ENCODE data around the gene CRAMP1. TPM values are rescaled to one million over a fixed set of nuclear protein-coding genes. Genes with fewer than 3 reads are reported as not detected.
"Not testable (repeated sequence)": the region's sequence is repeated elsewhere in the genome, so short reads cannot be mapped to it uniquely, and the experiment has no call there.

The CRAMP1 gene
- total and polyA plus RNA-seq, 12 donors: 3.2 to 13.8 (median 10.5) TPM

DNA sequence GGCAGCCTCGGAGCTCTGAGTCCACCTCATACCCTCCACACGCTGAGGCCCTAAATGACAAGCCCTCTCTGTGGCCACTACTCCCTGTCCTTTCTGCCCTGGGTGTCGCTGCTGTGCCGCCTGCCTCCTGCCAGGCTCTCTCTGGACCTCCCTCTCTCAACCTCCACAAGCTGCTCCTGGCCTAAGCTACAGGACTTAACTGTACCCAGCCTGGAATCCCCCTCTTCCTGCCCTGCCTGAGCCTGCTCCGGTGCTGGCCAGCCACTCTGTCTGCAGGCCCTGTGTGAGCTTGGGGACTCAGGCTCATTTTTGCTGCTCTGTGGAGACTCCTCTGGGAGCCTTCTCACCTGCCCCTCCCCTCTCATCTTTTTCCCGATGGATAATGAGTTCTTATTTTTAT, 21.8 kb upstream of the CRAMP1 start:
- intact Hi-C loops (cut with DNase I): no loop called here
- Histone ChIP-seq H3K27me3 (no peaks in the 10 kb centered on the region), H3K4me1 (no peaks in the 10 kb centered on the region), H3K9me3 (no peaks in the 10 kb centered on the region), H3K27ac (no peak overlapping the region), H3K4me3 (no peak overlapping the region), H3K36me3 (peaks cover 0 to 68% (median 3%) of the 10 kb centered on the region in 9 donors)
- ATAC-seq (no peak), DNase-seq (no peak)
- 92 to 96% methylated on average over 6 of the region's 6 CpGs for WGBS, 2 donors
- TF ChIP-seq CTCF (IDR thresholded peaks at IDR 0.05): no peak

DNA sequence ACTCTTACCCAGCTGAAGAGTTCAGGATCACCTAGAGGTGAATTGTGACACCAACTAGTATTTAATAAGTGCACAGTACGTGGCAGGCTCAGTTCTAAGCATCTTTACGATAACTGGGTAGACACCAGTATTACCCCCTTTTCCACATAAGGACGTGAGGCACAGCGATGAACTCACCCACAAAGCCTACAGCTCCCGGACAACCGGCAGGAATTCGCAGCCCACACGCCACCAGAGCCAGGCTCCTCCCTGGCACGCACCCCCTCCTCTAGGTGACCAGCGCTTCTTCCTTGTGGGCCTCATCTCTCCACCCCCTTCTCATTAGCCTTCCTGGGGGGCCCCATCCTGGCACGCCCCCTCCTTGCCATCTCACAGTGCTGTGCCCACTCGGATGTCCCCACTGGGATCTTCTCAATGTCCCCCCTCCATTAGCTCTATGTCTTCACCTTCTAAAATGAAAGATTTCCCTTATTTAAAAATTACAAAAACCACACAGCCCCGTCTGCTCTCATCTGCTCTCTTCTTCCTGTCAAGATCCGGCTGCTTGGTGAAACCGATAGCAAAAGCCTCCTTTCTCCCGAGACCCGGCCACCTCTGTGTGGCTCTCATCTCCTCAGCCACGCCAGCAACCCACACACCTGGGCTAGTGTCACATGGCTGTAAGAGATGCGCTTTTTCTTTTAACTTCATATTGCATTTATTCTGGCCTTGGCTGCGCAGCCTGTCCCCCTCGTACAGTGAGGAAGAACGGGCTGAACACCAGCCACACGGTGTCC, 21.0 kb upstream of the CRAMP1 start:
- H3K36me3 ChIP-seq: peaks cover 0 to 68% (median 3%) of the 10 kb centered on the region in 9 donors
- no peak overlapping the region for H3K27ac ChIP-seq
- DNase-seq: no peak
- H3K27me3 ChIP-seq: no peaks in the 10 kb centered on the region
- TF ChIP-seq CTCF (IDR thresholded peaks at IDR 0.05): no peak
- 96% methylated on average over 23 of the region's 23 CpGs for WGBS, 2 donors
- intact Hi-C loops (cut with DNase I): no loop called here
- no peaks in the 10 kb centered on the region for H3K4me1 ChIP-seq
- H3K4me3 ChIP-seq: no peak overlapping the region
- H3K9me3 ChIP-seq: no peaks in the 10 kb centered on the region
- ATAC-seq: no peak

GRCh38 chr16:1592446-1592845, 19.7 kb upstream of the CRAMP1 start:
- intact Hi-C loops (cut with DNase I): no loop called here
- DNase-seq: no peak
- Histone ChIP-seq H3K4me3 (no peak overlapping the region), H3K27me3 (no peaks in the 10 kb centered on the region), H3K4me1 (no peaks in the 10 kb centered on the region), H3K27ac (no peak overlapping the region), H3K36me3 (peaks cover 0 to 61% (median 0%) of the 10 kb centered on the region in 9 donors), H3K9me3 (no peaks in the 10 kb centered on the region)
- no peak for TF ChIP-seq CTCF (IDR thresholded peaks at IDR 0.05)
- 94 to 95% methylated on average over 16 of the region's 16 CpGs for WGBS, 2 donors
- no peak for ATAC-seq

- ATAC-seq; H3K4me3 ChIP-seq; H3K27ac ChIP-seq; intact Hi-C loops (cut with DNase I); H3K4me1 ChIP-seq; H3K9me3 ChIP-seq; H3K27me3 ChIP-seq; DNase-seq: not testable (repeated sequence)
- peaks cover 0 to 38% (median 0%) of the 10 kb centered on the region in 9 donors for H3K36me3 ChIP-seq
- 88 to 91% methylated on average over 5 of the region's 5 CpGs for WGBS, 2 donors
Measured at GRCh38 chr16:1595511-1595910, 16.6 kb upstream of the CRAMP1 start.

DNA sequence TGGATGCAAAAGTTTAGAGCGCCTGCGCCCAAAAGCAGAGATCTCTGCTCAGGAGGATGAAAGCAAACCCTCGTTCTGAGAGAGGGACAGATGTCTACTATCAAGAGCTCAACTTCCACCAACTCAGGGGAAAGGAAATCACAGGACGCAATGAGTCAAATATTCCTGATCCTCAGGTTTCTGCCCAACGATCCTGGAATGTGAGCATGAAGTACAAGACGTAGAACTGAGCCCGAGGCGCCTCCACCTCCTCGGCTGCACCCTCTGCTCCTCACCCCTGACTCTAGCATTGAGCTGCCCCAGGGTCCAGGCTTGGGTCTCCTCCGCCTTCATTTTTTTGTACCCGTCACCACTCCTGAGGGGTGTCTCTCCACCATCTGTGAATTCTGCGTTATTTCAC, 15.6 kb upstream of the CRAMP1 start:
- peaks cover 0 to 40% (median 7%) of the 10 kb centered on the region in 9 donors for H3K36me3 ChIP-seq
- H3K27me3 ChIP-seq: no peaks in the 10 kb centered on the region
- DNase-seq (no peak), ATAC-seq (no peak)
- no peak overlapping the region for H3K27ac ChIP-seq
- WGBS, 2 donors: 89 to 92% methylated on average over 12 of the region's 12 CpGs
- intact Hi-C loops (cut with DNase I): no loop called here
- TF ChIP-seq CTCF (IDR thresholded peaks at IDR 0.05): no peak
- H3K4me3 ChIP-seq: no peak overlapping the region
- no peaks in the 10 kb centered on the region for H3K9me3 ChIP-seq
- H3K4me1 ChIP-seq: no peaks in the 10 kb centered on the region

Data from heart right ventricle (tissue), 16 donors.